ENCODE measurements around the gene STPG4. TPM values are rescaled to one million over a fixed set of nuclear protein-coding genes. Genes with fewer than 3 reads are reported as not detected.

Gene STPG4
- total RNA-seq, 1 experiment from 2014 or later: 8.7 TPM

DNA sequence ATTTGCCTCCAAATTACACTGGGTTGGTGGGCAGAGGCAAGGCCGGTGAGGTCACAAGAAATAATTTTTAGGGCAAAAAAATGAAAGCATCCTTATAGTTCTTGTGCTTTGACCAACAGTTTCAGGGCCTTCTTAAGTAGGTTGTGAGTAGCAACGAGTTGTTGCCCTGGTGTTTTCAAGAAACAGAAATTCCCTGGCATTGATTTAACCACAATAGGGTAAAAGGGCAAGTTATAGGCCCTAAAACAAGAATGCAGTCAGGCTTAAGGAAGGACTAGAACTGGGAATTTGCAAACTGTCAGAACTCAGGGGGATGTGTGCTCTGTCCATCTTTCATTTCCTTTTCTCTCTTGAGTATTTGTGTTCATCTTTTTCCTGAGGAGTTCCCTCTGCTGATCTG, 46.1 kb upstream of the STPG4 start:
- Histone ChIP-seq H3K9me2 (ENCODE audit: insufficient read depth) (no peaks in the 10 kb centered on the region), H3K27ac (peak overlapping the region; percentile 54), H4K20me1 (ENCODE audit: insufficient read depth) (no peaks in the 10 kb centered on the region), H3K27me3 (ENCODE audit: insufficient read depth, low read depth) (no peaks in the 10 kb centered on the region), H3K36me3 (ENCODE audit: low read depth) (no peaks in the 10 kb centered on the region), H3K4me3 (no peak overlapping the region), H2AFZ (no peak overlapping the region), H3K4me1 (replicated peaks; ENCODE audit: insufficient read depth) (peaks cover 66% of the 10 kb centered on the region), H3K79me2 (ENCODE audit: low read depth) (no peaks in the 10 kb centered on the region), H3K4me2 (peak overlapping the region; percentile 52), H3K9me3 (ENCODE audit: insufficient read depth, low read depth) (no peaks in the 10 kb centered on the region), H3F3A (ENCODE audit: insufficient read depth, low read depth) (peaks cover 38% of the 10 kb centered on the region)
- no peak for TF ChIP-seq EZH2 (IDR thresholded peaks at IDR 0.05; ENCODE audit: low read depth)
- TF ChIP-seq, protein P1, sequence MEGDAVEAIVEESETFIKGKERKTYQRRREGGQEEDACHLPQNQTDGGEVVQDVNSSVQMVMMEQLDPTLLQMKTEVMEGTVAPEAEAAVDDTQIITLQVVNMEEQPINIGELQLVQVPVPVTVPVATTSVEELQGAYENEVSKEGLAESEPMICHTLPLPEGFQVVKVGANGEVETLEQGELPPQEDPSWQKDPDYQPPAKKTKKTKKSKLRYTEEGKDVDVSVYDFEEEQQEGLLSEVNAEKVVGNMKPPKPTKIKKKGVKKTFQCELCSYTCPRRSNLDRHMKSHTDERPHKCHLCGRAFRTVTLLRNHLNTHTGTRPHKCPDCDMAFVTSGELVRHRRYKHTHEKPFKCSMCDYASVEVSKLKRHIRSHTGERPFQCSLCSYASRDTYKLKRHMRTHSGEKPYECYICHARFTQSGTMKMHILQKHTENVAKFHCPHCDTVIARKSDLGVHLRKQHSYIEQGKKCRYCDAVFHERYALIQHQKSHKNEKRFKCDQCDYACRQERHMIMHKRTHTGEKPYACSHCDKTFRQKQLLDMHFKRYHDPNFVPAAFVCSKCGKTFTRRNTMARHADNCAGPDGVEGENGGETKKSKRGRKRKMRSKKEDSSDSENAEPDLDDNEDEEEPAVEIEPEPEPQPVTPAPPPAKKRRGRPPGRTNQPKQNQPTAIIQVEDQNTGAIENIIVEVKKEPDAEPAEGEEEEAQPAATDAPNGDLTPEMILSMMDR (conservative IDR thresholded peaks at IDR 0.05): no peak
- DNase-seq: peak in 1 of 2 experiments; percentile 89
- ChIA-PET POLR2A (ENCODE audit: unreplicated experiment) (no interaction called here), CTCF (no interaction called here)
- intact Hi-C loops (cut with micrococcal nuclease; ENCODE audit: unreplicated experiment): no loop called here
- BruUV-seq (replicated peaks): no TSS peak

DNA sequence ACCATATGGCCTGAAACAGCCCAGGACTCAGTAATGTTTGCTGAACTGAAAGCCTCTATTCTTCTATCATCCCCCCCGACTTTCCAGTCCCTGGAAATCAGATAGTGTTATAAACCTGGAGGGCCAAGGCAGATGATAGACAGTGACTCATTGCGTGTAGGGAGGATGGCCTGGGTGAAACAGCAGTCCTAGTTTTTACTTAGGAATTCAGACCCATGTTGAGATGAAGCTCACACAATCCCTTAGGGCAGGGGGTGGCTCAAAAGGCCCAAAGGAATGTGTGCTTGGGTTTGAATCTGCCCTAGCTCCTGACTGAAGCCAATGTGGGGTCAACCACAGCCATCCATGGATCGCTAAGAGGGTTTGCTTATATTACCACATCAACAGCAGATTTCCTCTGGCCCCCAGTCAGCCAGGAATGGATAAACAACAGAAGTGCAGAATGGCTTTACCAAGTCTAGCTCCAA, 43.9 kb upstream of the STPG4 start:
- H3K4me2 ChIP-seq: peak overlapping the region; percentile 47
- intact Hi-C loops (cut with micrococcal nuclease; ENCODE audit: unreplicated experiment): loop anchor here (1.0 to 5.0 kb wide), 3 partner anchors 9 to 113 kb away; no protein-coding TSS in a partner anchor
- H3K79me2 ChIP-seq (ENCODE audit: low read depth): peaks cover 6% of the 10 kb centered on the region; the same call in 1 of the 2 replicates
- no peak overlapping the region for H3K4me3 ChIP-seq
- TF ChIP-seq EZH2 (IDR thresholded peaks at IDR 0.05; ENCODE audit: low read depth): no peak
- TF ChIP-seq, protein P1 (conservative IDR thresholded peaks at IDR 0.05): no peak
- H4K20me1 ChIP-seq (ENCODE audit: insufficient read depth): no peaks in the 10 kb centered on the region
- peaks cover 81% of the 10 kb centered on the region for H3K4me1 ChIP-seq (replicated peaks; ENCODE audit: insufficient read depth)
- no TSS peak for BruUV-seq (replicated peaks)
- H2AFZ ChIP-seq: 0 out of 2 replicates have a peak overlapping the region, but pooled peaks have one; percentile 4
- CTCF ChIA-PET: no interaction called here
- DNase-seq: peak; percentile 85 to 99
- POLR2A ChIA-PET (ENCODE audit: unreplicated experiment): interaction anchor here (0.5 to 0.9 kb wide), 11 partner anchors 10 to 231 kb away, joined by 3 to 8 read pairs (median 3); no protein-coding TSS in a partner anchor
- no peaks in the 10 kb centered on the region for H3K9me3 ChIP-seq (ENCODE audit: insufficient read depth, low read depth)
- no peaks in the 10 kb centered on the region for H3K36me3 ChIP-seq (ENCODE audit: low read depth)
- H3K27me3 ChIP-seq (ENCODE audit: insufficient read depth, low read depth): no peaks in the 10 kb centered on the region
- H3K9me2 ChIP-seq (ENCODE audit: insufficient read depth): no peaks in the 10 kb centered on the region
- peaks cover 57% of the 10 kb centered on the region for H3F3A ChIP-seq (ENCODE audit: insufficient read depth, low read depth)
- H3K27ac ChIP-seq: peak overlapping the region; percentile 69

DNA sequence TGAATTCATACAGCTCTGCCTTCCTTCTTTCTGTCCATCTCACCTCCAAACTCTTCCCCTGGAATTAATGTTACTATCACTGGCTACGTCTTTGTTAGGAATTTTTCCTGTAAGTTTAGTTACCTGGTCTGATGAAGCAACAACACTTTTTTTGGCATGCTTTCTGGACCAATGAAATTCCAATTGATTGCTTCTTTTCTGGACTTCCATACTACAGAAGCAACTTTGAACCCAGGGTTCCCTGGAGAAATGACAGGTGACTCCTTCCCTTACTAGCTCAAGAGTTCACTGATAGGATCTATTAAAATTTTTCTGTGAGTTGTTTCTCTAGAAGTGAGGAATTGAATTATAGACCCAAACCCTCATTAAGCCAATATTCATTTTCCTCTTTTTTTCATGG, 41.4 kb upstream of the STPG4 start:
- Histone ChIP-seq H3K4me2 (peak overlapping the region; percentile 69; the same call in 1 of the 2 replicates), H3K4me3 (no peak overlapping the region), H3K4me1 (replicated peaks; ENCODE audit: insufficient read depth) (peaks cover 99% of the 10 kb centered on the region), H3K79me2 (ENCODE audit: low read depth) (peaks cover 6% of the 10 kb centered on the region; the same call in 1 of the 2 replicates), H4K20me1 (ENCODE audit: insufficient read depth) (no peaks in the 10 kb centered on the region), H3K9me2 (ENCODE audit: insufficient read depth) (no peaks in the 10 kb centered on the region), H2AFZ (no peak overlapping the region), H3K36me3 (ENCODE audit: low read depth) (no peaks in the 10 kb centered on the region), H3K27ac (no peak overlapping the region), H3F3A (ENCODE audit: insufficient read depth, low read depth) (peaks cover 70% of the 10 kb centered on the region), H3K9me3 (ENCODE audit: insufficient read depth, low read depth) (no peaks in the 10 kb centered on the region), H3K27me3 (ENCODE audit: insufficient read depth, low read depth) (no peaks in the 10 kb centered on the region)
- no TSS peak for BruUV-seq (replicated peaks)
- CTCF ChIA-PET: interaction anchor here (0.7 kb wide), 1 partner anchor 93 kb away, joined by 3 read pairs; no protein-coding TSS in a partner anchor
- no peak for DNase-seq
- POLR2A ChIA-PET (ENCODE audit: unreplicated experiment): no interaction called here
- intact Hi-C loops (cut with micrococcal nuclease; ENCODE audit: unreplicated experiment): loop anchor here (5.0 kb wide), 1 partner anchor 116 kb away; no protein-coding TSS in a partner anchor
- TF ChIP-seq, protein P1 (conservative IDR thresholded peaks at IDR 0.05): no peak
- no peak for TF ChIP-seq EZH2 (IDR thresholded peaks at IDR 0.05; ENCODE audit: low read depth)
